Measurements from ENCODE around the gene CIB4.

CIB4 gene

DNA sequence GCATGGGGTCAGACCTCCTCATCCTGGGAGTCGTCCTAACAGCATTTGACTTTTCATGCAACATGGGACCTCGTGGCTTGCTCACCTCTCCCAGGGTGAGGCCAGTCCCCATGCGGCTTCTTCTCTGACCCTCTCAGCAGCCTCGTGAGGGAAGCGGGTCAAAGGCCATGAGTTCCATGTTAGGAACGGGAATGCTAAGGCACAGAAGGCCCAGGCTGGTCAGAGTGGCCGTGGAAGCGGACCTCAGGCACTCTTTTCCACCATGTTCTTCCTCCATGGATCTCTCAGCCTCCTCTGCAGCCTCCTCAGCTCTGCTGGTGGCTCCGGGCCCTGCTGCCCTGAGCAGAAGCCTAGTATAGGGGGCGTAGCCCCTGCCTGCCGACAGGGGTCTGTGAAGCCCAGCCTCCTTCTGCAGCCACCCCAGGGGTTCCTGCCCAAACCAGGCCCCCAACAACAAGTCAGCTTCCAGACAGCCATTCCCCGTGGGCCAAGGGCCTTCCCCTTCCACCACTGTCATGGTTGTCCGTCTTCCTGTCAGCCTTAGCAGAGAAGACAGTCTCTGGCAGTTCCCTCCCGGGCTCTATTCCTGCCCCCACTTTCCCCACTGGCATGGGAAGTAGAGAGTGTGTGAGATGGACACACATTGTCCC, 103.2 kb downstream of the CIB4 start:
- TF ChIP-seq, protein P1, sequence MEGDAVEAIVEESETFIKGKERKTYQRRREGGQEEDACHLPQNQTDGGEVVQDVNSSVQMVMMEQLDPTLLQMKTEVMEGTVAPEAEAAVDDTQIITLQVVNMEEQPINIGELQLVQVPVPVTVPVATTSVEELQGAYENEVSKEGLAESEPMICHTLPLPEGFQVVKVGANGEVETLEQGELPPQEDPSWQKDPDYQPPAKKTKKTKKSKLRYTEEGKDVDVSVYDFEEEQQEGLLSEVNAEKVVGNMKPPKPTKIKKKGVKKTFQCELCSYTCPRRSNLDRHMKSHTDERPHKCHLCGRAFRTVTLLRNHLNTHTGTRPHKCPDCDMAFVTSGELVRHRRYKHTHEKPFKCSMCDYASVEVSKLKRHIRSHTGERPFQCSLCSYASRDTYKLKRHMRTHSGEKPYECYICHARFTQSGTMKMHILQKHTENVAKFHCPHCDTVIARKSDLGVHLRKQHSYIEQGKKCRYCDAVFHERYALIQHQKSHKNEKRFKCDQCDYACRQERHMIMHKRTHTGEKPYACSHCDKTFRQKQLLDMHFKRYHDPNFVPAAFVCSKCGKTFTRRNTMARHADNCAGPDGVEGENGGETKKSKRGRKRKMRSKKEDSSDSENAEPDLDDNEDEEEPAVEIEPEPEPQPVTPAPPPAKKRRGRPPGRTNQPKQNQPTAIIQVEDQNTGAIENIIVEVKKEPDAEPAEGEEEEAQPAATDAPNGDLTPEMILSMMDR (IDR thresholded peaks at IDR 0.05; ENCODE audit: low read depth, low read length) = no peak
- no peak for DNase-seq (ENCODE audit: extremely low read depth, low read depth)

DNA sequence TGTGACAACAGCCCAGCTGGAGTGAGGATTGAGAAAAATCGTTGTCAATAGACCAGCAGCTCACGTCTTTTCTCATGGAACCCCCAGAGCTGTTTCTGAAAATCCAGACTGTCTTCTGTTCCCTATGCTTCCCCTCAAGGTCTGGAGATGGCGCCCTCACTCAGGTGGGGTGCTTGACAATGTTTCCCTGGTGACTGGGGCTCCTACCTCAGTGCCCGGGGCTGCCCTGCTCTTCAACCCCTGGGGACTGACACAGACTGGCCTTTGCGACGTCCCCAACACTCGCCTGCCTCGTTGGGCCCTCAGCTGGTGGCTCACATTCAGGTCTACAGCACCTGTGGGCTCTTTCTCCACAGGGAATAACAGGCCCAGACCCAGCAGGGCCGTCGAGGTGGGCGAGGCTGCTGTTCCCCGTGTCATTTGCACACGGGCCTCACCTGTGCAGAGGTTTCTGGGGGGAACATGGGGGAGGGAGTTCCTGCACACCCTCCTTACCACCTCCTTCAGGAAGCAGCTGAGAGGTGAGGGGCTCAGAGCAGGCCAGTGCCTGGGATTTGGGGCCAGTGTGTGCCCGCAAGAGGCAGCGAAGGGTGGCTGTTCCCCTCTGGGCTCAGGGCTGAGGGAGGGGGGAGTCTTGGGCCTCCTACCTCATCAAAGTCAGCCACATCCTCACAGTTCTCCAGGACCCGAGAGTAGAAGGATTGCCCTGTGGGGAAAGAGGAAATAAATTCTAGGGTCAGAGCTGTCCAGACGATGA, 103.9 kb downstream of the CIB4 start:
- DNase-seq (ENCODE audit: extremely low read depth, low read depth) = no peak
- TF ChIP-seq, protein P1 (IDR thresholded peaks at IDR 0.05; ENCODE audit: low read depth, low read length) = no peak

DNA sequence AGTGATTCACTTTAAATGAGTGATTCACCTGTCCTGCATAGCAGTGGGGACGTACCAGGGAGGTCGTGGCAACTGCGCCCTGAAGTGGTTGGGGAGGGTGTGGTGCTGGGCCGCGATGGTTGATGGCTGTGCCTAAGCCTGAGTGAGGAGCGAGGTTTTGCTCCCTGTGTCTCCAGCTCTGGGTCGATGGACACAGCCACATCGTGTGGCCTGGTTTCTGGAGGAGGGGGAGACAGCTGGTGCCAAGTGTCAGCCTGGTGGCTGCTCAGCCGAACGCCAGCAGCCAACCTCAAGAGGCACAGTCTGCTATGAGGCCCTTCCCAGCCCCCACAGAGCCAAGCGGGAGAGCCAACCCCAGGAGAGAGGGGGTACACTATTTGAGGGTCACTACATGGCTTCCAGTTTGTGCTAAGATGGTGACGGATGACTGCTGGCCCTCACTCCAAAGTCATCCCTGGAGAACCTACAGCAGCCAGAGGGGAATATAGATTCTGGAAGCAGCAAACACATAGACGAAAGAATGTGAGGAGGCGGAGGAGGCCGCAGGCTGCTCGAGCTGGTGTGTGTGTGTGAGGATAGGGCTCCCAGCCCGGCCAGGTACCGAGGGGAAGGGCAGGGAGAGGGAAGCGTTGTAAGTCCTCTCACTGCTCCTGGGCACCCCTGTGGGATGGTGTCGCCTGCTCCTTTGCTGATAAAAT, 104.6 kb downstream of the CIB4 start:
- no peak for DNase-seq (ENCODE audit: extremely low read depth, low read depth)
- TF ChIP-seq, protein P1 (IDR thresholded peaks at IDR 0.05; ENCODE audit: low read depth, low read length) = no peak

DNA sequence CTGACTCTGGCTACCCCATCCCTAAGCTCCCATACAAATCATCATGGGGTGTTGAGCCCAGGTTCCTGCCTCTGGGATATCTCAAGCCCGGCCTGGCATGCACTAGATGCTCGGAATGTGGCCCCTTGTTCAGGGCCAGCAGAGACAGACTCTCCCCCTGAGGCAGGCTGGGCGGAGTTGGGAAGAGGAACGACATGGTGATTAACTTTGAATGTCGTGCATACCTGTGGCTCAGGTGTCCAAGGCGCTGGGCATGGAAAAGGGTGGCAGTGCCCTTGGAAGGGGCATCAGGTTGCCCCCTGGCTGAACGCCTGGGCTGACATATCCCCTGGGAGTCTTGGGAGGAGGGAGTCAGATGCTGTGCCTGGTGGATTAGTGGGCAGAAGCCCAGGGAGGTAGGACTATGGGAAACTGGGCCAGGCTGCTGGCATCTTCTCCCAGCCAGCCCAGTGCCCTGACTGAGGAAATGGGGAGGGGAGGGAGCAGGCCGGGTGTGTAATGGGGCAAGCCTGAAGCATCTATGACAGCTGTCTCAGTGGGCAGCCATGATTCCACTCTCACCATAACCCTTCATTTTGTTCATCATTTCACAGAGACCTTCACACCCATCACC, 105.4 kb downstream of the CIB4 start:
- no peak for DNase-seq (ENCODE audit: extremely low read depth, low read depth)
- TF ChIP-seq, protein P1 (IDR thresholded peaks at IDR 0.05; ENCODE audit: low read depth, low read length) = no peak

DNA sequence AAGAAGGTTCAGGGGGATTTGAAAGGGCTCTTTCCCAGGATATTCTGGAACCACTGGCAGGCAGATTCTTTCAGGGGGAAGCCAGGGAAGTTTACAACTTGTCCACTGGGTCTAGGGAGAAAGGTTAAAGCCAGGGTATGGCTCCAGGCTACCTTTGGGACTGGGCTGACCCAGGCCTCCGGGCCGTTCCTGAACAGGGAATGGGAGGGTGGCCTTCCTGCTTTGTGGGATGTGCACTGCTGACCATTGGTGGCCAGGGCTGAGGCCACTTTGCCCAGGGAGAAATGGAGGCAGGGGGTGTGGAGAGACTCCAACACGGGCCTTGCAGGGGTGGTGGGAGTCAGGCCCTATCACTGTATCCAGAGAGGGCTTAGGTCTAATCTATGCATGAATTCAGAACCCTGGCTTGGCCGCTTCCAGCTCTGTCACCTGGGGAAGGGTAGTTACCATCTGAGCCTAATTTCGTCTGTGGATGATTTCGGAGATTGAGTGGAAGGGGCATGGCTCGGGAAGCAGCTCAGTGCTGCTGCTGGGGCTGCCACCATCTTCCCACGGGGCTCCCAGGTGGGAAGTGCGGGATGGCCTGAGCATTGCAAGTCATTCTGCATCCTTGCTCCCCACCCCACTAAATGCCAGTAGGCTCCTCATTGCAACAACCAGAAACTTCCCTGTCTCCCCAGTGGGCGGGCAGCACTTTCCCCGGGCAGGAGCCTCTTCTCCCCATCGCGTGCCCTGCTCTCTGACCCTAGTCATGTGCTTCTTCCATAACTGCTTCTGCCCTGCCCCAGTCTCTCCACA, 106.1 kb downstream of the CIB4 start:
- TF ChIP-seq, protein P1 (IDR thresholded peaks at IDR 0.05; ENCODE audit: low read depth, low read length) = no peak

DNA sequence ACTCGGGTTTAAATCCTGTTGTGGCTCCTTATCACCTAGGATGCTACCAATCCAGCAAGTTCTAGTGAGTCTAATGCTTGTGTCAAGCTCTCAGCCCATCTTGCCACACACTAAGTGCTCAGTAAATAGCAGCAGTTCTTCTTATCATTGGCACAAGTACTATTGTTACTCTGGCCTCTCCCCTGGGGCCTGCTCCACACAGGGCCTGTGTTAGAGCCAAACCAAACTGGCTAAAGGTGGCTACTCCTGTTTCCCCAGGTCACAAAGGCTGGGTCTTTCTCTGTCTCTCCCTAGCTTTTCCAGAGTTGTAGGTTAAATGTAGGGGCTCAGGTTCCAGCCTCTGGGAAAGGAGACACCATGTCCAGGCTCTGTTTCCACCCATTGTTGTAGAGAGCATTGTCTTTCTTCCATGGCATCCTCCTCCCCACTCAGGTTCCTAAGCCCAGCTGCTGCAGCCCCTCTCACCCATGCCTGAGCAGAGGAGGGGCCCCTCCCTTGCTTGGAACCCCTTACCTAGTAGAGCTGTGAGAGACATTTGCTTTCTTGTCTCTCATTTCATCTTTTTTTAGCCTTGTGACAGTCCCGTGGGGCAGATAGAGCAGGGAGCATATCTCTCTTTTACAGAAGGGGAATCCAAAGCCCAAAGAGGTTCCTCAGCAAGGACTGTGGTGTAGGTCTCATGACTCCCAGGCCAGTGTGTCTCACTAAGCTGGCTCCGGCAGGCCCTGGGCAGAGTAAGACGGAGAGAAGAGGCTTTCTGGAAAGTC, 106.9 kb downstream of the CIB4 start:
- TF ChIP-seq, protein P1 (IDR thresholded peaks at IDR 0.05; ENCODE audit: low read depth, low read length) = no peak
- no peak for DNase-seq (ENCODE audit: extremely low read depth, low read depth)

More for the DNA sequence above, 106.1 kb downstream of the CIB4 start:
- no peak for DNase-seq (ENCODE audit: extremely low read depth, low read depth)
